ENCODE data around the gene RAPSN.
A peak's percentile ranks its signal among the peaks of the same experiment; 100 is the strongest.

- TF ChIP-seq ZNF664 (tag by site-specific recombination; IDR thresholded peaks at IDR 0.05) (peak; percentile 56), ZFHX2 (tag by site-specific recombination; conservative IDR thresholded peaks at IDR 0.05) (no peak), ZNF292 (tag by site-specific recombination; IDR thresholded peaks at IDR 0.05; ENCODE audit: borderline replicate concordance, low read depth) (no peak), ZNF239 (tag by site-specific recombination; IDR thresholded peaks at IDR 0.05) (no peak), KLF1 (tag by site-specific recombination; IDR thresholded peaks at IDR 0.05) (no peak), ZNF747 (tag by site-specific recombination; IDR thresholded peaks at IDR 0.05) (no peak), ZNF76 (tag by site-specific recombination; IDR thresholded peaks at IDR 0.05; ENCODE audit: borderline replicate concordance, low read depth) (no peak), ZNF157 (tag by site-specific recombination; IDR thresholded peaks at IDR 0.05) (no peak), YY1 (tag by site-specific recombination; IDR thresholded peaks at IDR 0.05) (no peak), ZNF214 (tag by site-specific recombination; IDR thresholded peaks at IDR 0.05; ENCODE audit: borderline replicate concordance) (no peak), ZNF530 (tag by site-specific recombination; IDR thresholded peaks at IDR 0.05; ENCODE audit: low read depth) (no peak), ZNF133 (tag by site-specific recombination; IDR thresholded peaks at IDR 0.05) (no peak)
- TF ChIP-seq, protein P1, sequence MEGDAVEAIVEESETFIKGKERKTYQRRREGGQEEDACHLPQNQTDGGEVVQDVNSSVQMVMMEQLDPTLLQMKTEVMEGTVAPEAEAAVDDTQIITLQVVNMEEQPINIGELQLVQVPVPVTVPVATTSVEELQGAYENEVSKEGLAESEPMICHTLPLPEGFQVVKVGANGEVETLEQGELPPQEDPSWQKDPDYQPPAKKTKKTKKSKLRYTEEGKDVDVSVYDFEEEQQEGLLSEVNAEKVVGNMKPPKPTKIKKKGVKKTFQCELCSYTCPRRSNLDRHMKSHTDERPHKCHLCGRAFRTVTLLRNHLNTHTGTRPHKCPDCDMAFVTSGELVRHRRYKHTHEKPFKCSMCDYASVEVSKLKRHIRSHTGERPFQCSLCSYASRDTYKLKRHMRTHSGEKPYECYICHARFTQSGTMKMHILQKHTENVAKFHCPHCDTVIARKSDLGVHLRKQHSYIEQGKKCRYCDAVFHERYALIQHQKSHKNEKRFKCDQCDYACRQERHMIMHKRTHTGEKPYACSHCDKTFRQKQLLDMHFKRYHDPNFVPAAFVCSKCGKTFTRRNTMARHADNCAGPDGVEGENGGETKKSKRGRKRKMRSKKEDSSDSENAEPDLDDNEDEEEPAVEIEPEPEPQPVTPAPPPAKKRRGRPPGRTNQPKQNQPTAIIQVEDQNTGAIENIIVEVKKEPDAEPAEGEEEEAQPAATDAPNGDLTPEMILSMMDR (tag by site-specific recombination; IDR thresholded peaks at IDR 0.05): no peak
- TF ChIP-seq, protein P2, sequence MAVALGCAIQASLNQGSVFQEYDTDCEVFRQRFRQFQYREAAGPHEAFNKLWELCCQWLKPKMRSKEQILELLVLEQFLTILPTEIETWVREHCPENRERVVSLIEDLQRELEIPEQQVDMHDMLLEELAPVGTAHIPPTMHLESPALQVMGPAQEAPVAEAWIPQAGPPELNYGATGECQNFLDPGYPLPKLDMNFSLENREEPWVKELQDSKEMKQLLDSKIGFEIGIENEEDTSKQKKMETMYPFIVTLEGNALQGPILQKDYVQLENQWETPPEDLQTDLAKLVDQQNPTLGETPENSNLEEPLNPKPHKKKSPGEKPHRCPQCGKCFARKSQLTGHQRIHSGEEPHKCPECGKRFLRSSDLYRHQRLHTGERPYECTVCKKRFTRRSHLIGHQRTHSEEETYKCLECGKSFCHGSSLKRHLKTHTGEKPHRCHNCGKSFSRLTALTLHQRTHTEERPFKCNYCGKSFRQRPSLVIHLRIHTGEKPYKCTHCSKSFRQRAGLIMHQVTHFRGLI (tag by site-specific recombination; IDR thresholded peaks at IDR 0.05): no peak
These were observed 11.8 kb upstream of the RAPSN start for GRCh38 chr11:47460571-47461235.
